Endometrium (tissue), 2 donors: ENCODE data around the gene CPHXL.

Source experiments
- FAIRE-seq: peaks from 2 replicates; lab custom pipeline; 2012; peaks lifted over from hg19 to GRCh38; lab: Jason Lieb, UNC
- donor health status: control.
- donor health status: control.

Gene CPHXL

GRCh38 chr16:75726390-75726789, at the start of gene CPHXL:
Gene CPHXL, minus strand, starts transcription at chr16:75726490. Its CDS starts 48 bp downstream, at chr16:75726442.
- no peak for FAIRE-seq

- FAIRE-seq = no peak
These were observed 47.9 kb upstream of the CPHXL start for GRCh38 chr16:75774197-75774596.

- no peak for FAIRE-seq
These were observed 43.8 kb upstream of the CPHXL start for GRCh38 chr16:75770051-75770450.

DNA sequence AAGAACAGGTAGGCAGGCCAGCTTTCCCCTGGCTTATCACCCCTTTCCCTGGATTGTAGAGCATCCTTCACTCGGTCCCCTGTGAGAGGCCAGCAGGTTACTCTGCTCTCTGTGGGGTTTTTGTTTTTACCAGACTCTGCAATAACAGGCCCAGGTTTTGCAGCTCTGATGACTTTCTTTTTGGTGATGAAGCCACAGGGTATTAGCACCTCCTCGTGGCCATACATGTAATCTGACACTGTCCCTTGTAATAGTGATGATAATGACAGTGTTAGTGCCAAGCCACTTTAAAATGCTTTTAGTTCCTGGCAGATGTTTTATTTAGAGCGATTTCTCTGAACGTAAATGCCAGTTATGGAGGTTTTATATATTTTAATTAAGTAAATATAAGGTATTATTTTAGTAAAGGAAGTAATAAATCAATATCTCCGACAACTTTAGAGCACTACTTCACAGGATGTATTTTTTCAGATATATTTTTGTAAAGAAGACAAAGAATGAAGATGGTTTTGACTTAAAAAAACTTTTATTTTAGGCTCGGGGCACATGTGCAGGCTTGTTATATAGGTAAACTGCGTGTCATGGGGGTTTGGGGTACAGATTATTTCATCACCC, 38.0 kb upstream of the CPHXL start:
- no peak for FAIRE-seq

GRCh38 chr16:75763204-75763603, 36.9 kb upstream of the CPHXL start:
- no peak for FAIRE-seq

GRCh38 chr16:75762746-75763145, 36.5 kb upstream of the CPHXL start:
- no peak for FAIRE-seq

- FAIRE-seq = no peak
These were observed 34.8 kb upstream of the CPHXL start for GRCh38 chr16:75761108-75761507.

GRCh38 chr16:75760018-75760519, 33.8 kb upstream of the CPHXL start:
- no peak for FAIRE-seq

- FAIRE-seq = no peak
These were observed 31.9 kb upstream of the CPHXL start for GRCh38 chr16:75758215-75758614.

DNA sequence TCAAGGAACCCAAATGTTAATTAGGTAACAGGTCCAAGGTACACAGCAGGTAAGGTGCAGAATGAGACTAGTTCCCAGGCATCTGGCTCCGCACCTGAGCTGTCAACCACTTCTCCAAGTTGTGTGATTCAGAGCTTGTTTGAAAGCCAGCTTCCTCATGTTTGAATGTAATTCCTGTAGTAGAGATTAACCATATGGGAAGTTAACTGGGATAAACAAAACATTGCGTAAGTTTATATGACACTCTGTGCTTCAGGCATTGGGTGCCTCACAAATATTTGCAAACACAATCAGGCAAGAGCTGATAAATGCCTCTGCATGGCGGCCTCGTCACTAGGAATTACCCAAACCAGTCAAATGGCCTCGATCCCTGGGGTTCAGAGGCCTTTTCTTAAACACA, 27.9 kb upstream of the CPHXL start:
- FAIRE-seq = no peak

GRCh38 chr16:75750528-75750927, 24.2 kb upstream of the CPHXL start:
- no peak for FAIRE-seq

GRCh38 chr16:75746359-75746758, 20.1 kb upstream of the CPHXL start:
- FAIRE-seq = no peak

DNA sequence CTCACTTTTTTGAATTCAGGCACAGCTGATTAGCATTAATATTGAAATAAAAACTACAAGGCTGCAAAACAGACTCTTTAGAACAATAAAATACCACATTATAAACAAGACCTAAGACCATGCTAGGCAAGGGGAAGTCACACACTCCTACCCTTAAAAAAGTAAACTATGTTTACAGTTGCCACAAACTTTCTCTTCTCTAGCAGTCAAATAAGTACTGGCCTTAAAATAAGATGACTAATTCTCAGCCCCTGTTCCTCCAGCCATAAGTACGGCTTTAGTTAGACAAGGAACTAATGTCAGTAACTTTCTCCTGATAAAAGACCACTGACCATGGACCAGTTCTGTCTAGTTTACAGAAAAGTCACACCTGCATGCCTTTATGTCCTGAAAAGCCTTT, 19.5 kb upstream of the CPHXL start:
- no peak for FAIRE-seq

DNA sequence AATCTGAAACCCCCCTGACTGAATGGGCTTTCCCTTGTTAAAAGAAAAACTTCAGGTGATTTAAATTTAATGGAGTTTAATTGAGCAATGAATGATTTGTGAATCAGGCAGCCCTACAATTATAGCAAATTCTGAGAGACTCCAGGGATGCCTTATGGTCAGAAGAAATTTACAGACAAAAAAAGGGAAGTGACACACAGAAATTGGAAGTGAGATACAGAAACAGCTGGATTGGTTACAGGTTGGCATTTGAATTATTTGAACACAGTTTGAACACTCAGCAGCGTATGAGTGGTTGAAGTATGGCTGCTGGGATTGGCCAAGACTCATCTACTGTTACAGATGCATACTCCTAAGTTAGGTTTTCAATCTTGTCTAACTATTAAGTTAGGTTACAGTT, 19.0 kb upstream of the CPHXL start:
- FAIRE-seq = no peak

- no peak for FAIRE-seq
These were observed 16.2 kb upstream of the CPHXL start for GRCh38 chr16:75742424-75743047.

DNA sequence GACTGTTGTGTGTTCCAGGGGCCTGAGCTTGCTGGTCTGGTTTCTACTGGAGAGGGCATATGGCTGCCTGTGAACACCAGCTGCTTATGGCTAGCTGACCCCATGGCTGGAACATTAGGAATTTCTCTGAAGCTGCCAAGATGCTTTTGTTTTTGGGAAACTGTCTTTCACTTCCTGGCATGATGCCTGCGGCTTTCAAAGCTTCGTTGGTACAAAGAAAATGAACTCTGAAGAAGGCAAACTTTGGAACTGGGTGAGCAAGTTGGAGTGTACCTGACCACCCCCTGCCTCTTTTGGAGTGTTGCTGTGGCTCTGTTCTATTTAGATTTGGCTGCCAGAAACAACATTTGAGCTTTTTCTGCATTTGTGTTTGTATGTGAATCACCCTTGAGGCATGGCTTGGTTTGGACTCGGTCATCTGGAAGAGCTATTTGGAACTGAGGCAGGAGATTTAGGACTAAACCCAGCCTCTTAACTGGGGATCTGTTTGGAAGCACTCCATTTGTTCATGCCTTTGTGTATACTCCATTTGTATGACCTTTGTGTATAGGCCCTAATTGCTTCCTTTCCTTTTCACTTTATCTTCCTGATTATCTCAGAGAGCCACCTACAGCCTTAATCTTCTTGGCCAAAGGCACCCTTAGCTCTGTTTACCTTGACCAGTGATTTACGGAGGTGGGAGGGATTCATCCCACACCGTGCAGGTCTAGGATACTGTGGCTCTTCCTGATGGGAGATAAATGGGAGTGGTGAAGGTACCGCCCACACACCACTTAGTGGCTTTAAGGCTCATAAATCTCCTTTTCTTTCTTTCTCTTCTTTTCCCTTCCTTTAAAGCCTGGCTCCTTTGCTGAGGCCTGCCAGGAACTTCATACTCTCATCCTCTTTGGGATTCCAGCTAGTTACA, 7.3 kb upstream of the CPHXL start:
- FAIRE-seq = no peak

DNA sequence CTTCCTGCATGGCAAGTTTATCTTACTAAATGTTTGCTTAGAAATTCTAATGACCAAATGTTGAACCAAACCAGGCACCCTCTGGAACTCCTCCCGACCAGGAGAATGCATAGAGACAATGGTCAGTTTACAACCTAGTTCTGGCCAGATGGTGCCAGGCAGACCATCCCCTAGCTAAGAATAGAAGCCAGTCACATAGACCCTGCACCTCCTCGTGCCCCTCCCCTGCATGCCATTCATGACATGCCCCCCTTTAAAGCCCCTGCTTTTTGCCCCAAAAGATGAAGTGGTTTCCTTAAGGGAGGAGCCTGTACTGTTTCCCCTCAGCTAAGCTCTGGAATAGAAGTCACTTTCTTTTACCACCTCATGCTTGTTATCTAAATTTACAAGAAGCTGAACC, 6.6 kb upstream of the CPHXL start:
- FAIRE-seq = no peak

GRCh38 chr16:75727221-75727620, 931 bp upstream of the CPHXL start:
- FAIRE-seq = no peak

DNA sequence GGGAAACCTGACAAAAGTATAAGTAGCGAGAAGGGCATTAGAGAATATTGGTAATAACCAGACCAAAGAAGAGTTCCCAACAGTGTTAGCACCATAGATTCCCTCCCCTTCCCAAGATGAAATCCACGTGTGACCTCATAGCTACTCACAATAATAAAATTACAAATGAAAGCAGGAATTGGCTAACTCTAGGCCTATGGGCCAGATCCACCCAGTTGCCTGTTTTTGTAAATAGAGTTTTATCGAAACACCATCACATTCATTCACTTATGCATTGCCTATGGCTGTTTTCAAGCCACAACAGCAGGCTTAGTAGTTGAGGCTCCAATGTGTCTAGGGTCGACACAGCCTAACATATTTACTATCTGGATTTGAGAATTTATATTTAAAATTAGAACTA, 7.8 kb downstream of the CPHXL start:
- FAIRE-seq = no peak

DNA sequence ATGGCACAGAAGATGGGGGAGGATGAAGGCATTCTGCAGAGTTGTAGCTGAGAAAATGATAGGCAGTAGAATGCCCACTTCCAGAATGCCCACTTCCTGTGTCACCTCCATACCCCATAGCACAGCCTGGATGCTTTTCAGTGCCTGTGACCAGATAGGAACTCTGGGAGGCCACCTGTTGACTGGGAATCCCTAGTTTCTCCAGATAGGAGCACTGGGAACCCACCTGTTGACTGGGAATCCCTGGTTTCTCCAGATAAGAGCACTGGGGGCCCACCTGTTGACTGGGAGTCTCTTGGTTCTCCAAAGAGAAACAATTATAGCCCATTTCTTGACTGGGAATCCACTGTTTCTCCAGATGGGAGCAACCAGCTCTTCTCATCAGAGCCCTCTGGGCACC, 11.6 kb downstream of the CPHXL start:
- FAIRE-seq = no peak

DNA sequence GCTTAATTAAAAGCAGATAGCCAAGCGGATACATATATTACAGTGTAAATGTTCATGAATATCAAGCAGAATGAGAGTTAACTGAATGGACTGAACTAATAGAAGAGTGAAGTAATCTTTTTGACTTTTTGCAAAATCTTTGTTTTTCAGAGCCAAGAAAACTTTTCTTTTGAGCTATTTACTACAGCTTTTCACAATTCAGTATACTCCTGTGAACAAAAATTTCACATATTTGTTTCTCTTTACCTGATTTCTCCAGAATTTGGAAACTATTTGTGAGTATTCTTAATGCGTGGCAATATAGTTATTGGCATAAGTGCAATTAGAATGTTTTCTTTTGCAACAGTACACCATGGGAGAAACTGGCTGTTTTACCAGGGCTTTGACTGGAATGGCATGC, 15.9 kb downstream of the CPHXL start:
- FAIRE-seq = no peak

GRCh38 chr16:75703306-75703705, 23.0 kb downstream of the CPHXL start:
- FAIRE-seq = no peak

- no peak for FAIRE-seq
These were observed 24.0 kb downstream of the CPHXL start for GRCh38 chr16:75702242-75702641.
